Calu3 (cell line): ENCODE measurements around the gene IER3. TPM values are rescaled to one million over a fixed set of nuclear protein-coding genes. Genes with fewer than 3 reads are reported as not detected.

Experiments used
- BruUV-seq: library from RNA; stranded (reverse); fragments of 400-500 nt; replicated peaks from 2 replicates; lab custom pipeline; 2021; lab: Mats Ljungman, UMichigan
- CTCF ChIA-PET: fragments of 300-600 bp; sonication (Branson Sonifier 250); formaldehyde crosslinking; loops from one replicate; lab custom pipeline; 2022; ENCODE audit warnings: antibody characterized with exemption; lab: Charles Lee
- DNase-seq: peaks from one replicate; pipeline ENCODE4 v3.0.0; 2022
- H3K27ac Mint-ChIP-seq: one replicate; pipeline ENCODE4 v1.8.0; 2022; ENCODE audit warnings: mixed read lengths; ENCODE audit not compliant: unreplicated experiment
- H3K27me3 Mint-ChIP-seq: one replicate; pipeline ENCODE4 v1.8.0; 2022; ENCODE audit warnings: mixed read lengths; ENCODE audit not compliant: unreplicated experiment
- H3K36me3 Mint-ChIP-seq: one replicate; pipeline ENCODE4 v1.8.0; 2022; ENCODE audit warnings: mild to moderate bottlenecking, moderate library complexity, mixed read lengths; ENCODE audit not compliant: insufficient read depth, unreplicated experiment
- H3K4me1 Mint-ChIP-seq: one replicate; pipeline ENCODE4 v1.8.0; 2022; ENCODE audit warnings: mild to moderate bottlenecking, low read depth, mixed read lengths; ENCODE audit not compliant: unreplicated experiment
- H3K4me3 Mint-ChIP-seq: one replicate; pipeline ENCODE4 v1.8.0; 2022; ENCODE audit warnings: mild to moderate bottlenecking, low read depth, moderate library complexity, mixed read lengths; ENCODE audit not compliant: unreplicated experiment
- H3K9me3 Mint-ChIP-seq: one replicate; pipeline ENCODE4 v1.8.0; 2022; ENCODE audit warnings: low read depth, mixed read lengths; ENCODE audit not compliant: unreplicated experiment
- intact Hi-C: fragments of 100-400 bp; cut with micrococcal nuclease; formaldehyde crosslinking; loops from one replicate; pipeline ENCODE4 v1.10.0; 2022; ENCODE audit not compliant: unreplicated experiment
- total RNA-seq: library from RNA; stranded (reverse); gene quantifications from 2 replicates; pipeline ENCODE4 v1.2.3, GENCODE V29; 2022
- TF ChIP-seq, protein P1 (sequence below): fragments of 200-600 bp; IDR thresholded peaks from one replicate; pipeline ENCODE4 v1.8.0; 2022; ENCODE audit warnings: antibody characterized with exemption; ENCODE audit not compliant: unreplicated experiment

The IER3 gene
- total RNA-seq, 1 experiment from 2014 or later, result 458 TPM

DNA sequence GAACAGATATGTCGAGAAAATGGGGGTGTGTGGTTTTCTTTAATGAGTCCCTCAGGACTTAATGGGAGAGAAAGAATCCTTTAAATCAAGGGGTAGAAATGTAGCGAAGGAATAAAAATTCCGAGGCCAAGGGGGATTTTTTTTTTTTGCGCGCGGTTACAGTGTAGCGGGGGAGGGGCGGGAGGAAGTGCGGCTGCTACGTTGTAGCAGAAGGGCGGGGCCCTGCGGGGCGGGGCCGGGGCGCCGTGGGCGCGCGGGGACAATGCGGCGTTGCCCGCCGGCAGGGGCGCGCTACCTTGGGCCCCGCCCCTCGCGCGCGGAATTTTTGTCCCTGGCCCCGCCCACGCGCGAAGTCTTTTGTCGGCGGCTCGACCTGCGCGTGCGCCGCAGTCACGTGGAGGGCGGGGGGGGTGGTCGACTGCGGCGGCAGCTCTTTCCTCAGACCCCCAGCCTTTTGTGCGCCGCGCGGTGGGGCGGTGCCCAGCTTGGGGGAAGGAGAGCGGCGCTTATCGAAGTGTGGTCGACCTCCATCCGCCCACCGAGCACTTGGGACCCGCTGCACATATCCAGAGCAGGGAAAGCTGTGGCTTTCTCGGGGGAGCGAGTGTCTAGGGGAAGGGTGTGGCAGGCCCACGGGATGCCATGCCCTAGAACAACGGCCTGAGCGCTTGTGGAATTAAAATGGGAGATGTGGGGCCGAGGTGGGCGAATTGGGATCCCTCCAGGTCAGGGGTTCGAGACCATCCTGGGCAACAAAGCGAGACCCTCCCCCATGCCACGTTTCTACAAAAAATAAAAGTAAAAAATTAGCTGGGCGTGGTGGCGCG is 22.9 kb downstream of the IER3 start:
- TF ChIP-seq, protein P1, sequence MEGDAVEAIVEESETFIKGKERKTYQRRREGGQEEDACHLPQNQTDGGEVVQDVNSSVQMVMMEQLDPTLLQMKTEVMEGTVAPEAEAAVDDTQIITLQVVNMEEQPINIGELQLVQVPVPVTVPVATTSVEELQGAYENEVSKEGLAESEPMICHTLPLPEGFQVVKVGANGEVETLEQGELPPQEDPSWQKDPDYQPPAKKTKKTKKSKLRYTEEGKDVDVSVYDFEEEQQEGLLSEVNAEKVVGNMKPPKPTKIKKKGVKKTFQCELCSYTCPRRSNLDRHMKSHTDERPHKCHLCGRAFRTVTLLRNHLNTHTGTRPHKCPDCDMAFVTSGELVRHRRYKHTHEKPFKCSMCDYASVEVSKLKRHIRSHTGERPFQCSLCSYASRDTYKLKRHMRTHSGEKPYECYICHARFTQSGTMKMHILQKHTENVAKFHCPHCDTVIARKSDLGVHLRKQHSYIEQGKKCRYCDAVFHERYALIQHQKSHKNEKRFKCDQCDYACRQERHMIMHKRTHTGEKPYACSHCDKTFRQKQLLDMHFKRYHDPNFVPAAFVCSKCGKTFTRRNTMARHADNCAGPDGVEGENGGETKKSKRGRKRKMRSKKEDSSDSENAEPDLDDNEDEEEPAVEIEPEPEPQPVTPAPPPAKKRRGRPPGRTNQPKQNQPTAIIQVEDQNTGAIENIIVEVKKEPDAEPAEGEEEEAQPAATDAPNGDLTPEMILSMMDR, result peak; percentile 51
- BruUV-seq, result no TSS peak
- Mint-ChIP-seq H3K27me3 (no peaks in the 10 kb centered on the region), H3K9me3 (peaks cover 3% of the 10 kb centered on the region), H3K36me3 (peaks cover 93% of the 10 kb centered on the region), H3K27ac (peak overlapping the region; percentile 86), H3K4me1 (peaks cover 55% of the 10 kb centered on the region), H3K4me3 (peak overlapping the region; percentile 92)
- CTCF ChIA-PET, result interaction anchor here (0.5 to 5.0 kb wide), 7 partner anchors 10 to 362 kb away, joined by 3 to 72 read pairs (median 7); partner anchors contain the start of genes DHX16 and NRM
- peak; percentile 97 for DNase-seq
- intact Hi-C loops, result loop anchor here (1.0 to 10.0 kb wide), 4 partner anchors 42 to 237 kb away; partner anchors contain the start of genes HLA-E, MRPS18B and PPP1R10

DNA sequence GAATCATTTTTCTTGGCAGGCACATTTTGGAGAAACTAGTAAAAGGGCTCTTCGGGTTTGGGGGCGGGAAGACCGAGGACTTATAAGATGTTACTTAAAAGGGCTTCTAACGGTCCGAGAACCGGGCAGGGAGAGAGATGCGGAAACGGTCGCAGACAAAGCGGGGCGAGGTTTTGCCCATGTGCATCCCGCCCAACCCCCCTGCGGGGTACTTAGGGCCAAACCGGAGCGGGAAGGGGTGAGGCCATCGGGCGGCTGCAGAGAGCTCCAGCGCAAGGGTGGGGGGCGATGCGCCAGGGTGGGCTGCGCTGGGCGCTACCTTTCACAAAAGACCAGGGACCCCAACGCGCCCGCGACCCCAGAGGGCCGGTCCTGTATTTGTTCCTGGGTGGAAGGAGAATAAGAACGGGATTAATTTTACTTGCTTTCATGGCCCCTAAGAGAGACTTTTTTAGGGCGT is 23.6 kb downstream of the IER3 start:
- peaks cover 61% of the 10 kb centered on the region for H3K4me1 Mint-ChIP-seq
- intact Hi-C loops, result loop anchor here (5.0 to 10.0 kb wide), 3 partner anchors 103 to 236 kb away; partner anchors contain the start of genes HLA-E, MRPS18B and PPP1R10
- CTCF ChIA-PET, result interaction anchor here (0.5 to 5.0 kb wide), 5 partner anchors 10 to 362 kb away, joined by 3 to 72 read pairs (median 12); partner anchors contain the start of gene NRM
- TF ChIP-seq, protein P1, result no peak
- BruUV-seq, result no TSS peak
- H3K36me3 Mint-ChIP-seq, result peaks cover 87% of the 10 kb centered on the region
- peak; percentile 75 for DNase-seq
- no peaks in the 10 kb centered on the region for H3K27me3 Mint-ChIP-seq
- peak overlapping the region; percentile 86 for H3K27ac Mint-ChIP-seq
- H3K9me3 Mint-ChIP-seq, result peaks cover 3% of the 10 kb centered on the region
- peak overlapping the region; percentile 92 for H3K4me3 Mint-ChIP-seq

DNA sequence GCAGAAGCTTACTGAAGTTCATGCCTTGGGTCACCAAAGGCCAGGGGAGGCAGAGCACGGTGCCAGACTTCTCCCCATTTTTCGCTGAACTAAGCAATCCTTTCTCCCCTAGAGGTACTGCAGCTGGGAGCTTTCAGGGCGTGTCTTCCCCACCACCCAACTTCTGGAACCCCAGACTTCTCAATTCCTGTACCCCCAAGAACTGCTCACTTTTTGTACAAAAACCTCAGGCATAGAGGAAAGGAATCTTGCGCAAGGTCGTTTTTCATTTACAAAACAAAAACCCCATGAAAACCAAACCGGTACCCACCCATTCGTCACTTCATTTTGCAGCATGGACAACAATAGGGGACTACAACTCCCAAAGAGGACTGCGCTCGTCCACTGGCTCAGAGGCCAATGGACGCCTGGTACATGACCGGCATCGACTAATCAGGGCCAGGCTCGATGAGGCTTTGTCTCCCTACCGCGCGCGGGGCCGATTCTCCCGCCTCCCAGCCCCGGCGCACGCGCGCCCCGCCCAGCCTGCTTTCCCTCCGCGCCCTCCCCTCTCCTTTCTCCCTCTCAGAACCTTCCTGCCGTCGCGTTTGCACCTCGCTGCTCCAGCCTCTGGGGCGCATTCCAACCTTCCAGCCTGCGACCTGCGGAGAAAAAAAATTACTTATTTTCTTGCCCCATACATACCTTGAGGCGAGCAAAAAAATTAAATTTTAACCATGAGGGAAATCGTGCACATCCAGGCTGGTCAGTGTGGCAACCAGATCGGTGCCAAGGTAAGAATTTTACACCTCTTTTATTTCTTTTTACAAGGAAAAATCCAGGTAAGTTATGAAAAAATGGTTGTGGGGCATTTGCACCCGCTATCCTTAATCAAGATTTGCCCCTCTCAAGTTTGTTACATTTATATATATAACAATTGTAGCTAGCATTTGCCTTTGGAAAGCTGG is 24.3 kb downstream of the IER3 start, which contains the start of gene TUBB:
Gene TUBB (plus strand): TSS at position 562 of the 947 bp plus-strand sequence. CDS start 155 bp downstream, at position 717.
- Mint-ChIP-seq H3K27ac (peak within 1 kb of the TSS; percentile 86), H3K4me3 (peak within 1 kb of the TSS; percentile 92), H3K4me1 (peaks cover 59% of the 10 kb centered on the region), H3K36me3 (peaks cover 84% of the 10 kb centered on the region), H3K9me3 (peaks cover 3% of the 10 kb centered on the region), H3K27me3 (no peaks in the 10 kb centered on the region)
- TF ChIP-seq, protein P1, result no peak
- peak; percentile 98 for DNase-seq
- TSS peak; percentile 61 for BruUV-seq
- intact Hi-C loops, result loop anchor here (5.0 to 10.0 kb wide), 3 partner anchors 103 to 235 kb away; partner anchors contain the start of genes HLA-E, MRPS18B and PPP1R10
- CTCF ChIA-PET, result interaction anchor here (1.2 to 5.0 kb wide), 4 partner anchors 11 to 41 kb away, joined by 4 to 72 read pairs (median 9); no protein-coding TSS in a partner anchor
